Naive thymus-derived CD4-positive, alpha-beta T cell (primary cell): Measurements from ENCODE around the gene LRBA. TPM values are rescaled to one million over a fixed set of nuclear protein-coding genes. Genes with fewer than 3 reads are reported as not detected.
A peak's percentile ranks its signal among the peaks of the same experiment; 100 is the strongest.

Experiments used
- ATAC-seq: fragments of 150-1000 bp; cut with Tn5 transposase; 2 replicates; pipeline ENCODE4 v1.10.0; 2021; ENCODE audit warnings: mild to moderate bottlenecking, moderate library complexity
- CTCF ChIA-PET: fragments of 350-600 bp; sonication (Branson Sonifier 250); formaldehyde crosslinking; loops from one replicate; lab custom pipeline; 2021; ENCODE audit warnings: antibody characterized with exemption; lab: Charles Lee
- POLR2A ChIA-PET: fragments of 350-600 bp; sonication (Branson Sonifier 250); formaldehyde crosslinking; loops from one replicate; lab custom pipeline; 2021; ENCODE audit warnings: antibody characterized with exemption, inconsistent platforms; lab: Charles Lee
- DNase-seq, 9 donors: peaks; one replicate each; pipeline versions ENCODE4 v3.0.0 to v3.0.0-alpha.2; 2020 to 2022; ENCODE audit warnings: mixed read lengths in 1 of 9
- H3K27ac ChIP-seq: one replicate; pipeline ENCODE4 v1.7.0; 2013; ENCODE audit warnings: mild to moderate bottlenecking, low read depth, low read length, moderate library complexity
- H3K27me3 ChIP-seq, 2 donors: one replicate each; pipeline ENCODE4 v1.7.0; 2013; ENCODE audit warnings: low read length in 2 of 2, mild to moderate bottlenecking in 2 of 2, moderate library complexity in 2 of 2; ENCODE audit not compliant: control insufficient read depth in 2 of 2, insufficient read depth in 2 of 2
- H3K36me3 ChIP-seq, 3 experiments: 1 replicate in 2 of 3; 2 replicates in 1 of 3; pipeline ENCODE4 v1.7.0; 2013; ENCODE audit warnings: low read length in 3 of 3, mild to moderate bottlenecking in 3 of 3, moderate library complexity in 1 of 3; ENCODE audit not compliant: insufficient read depth in 3 of 3, control insufficient read depth in 2 of 3
- H3K4me1 ChIP-seq, 2 donors: one replicate each; pipeline ENCODE4 v1.7.0; 2013; ENCODE audit warnings: low read length in 2 of 2, mild to moderate bottlenecking in 2 of 2, moderate library complexity in 1 of 2; ENCODE audit not compliant: control insufficient read depth in 2 of 2, insufficient read depth in 2 of 2
- H3K4me3 ChIP-seq: 2 replicates; pipeline ENCODE4 v1.7.0; 2013; ENCODE audit warnings: mild to moderate bottlenecking, low read length
- H3K9me3 ChIP-seq, 3 experiments: 1 replicate in 2 of 3; 2 replicates in 1 of 3; pipeline ENCODE4 v1.7.0; 2013; ENCODE audit warnings: low read length in 3 of 3; ENCODE audit not compliant: control insufficient read depth in 2 of 3
- H3K27ac Mint-ChIP-seq, 9 donors: one replicate each; pipeline ENCODE4 v1.8.0; 2020 to 2022; ENCODE audit warnings: mixed read lengths in 9 of 9, mild to moderate bottlenecking in 8 of 9, moderate library complexity in 5 of 9, inconsistent platforms in 2 of 9
- H3K27me3 Mint-ChIP-seq, 5 donors: one replicate each; pipeline ENCODE4 v1.8.0; 2021 to 2022; ENCODE audit warnings: mixed read lengths in 5 of 5, mild to moderate bottlenecking in 1 of 5
- H3K36me3 Mint-ChIP-seq, 5 donors: one replicate each; pipeline ENCODE4 v1.8.0; 2020 to 2022; ENCODE audit warnings: mixed read lengths in 5 of 5, mild to moderate bottlenecking in 3 of 5, inconsistent platforms in 1 of 5
- H3K4me1 Mint-ChIP-seq, 7 donors: one replicate each; pipeline ENCODE4 v1.8.0; 2020 to 2022; ENCODE audit warnings: mixed read lengths in 7 of 7, mild to moderate bottlenecking in 3 of 7, inconsistent platforms in 1 of 7
- H3K4me3 Mint-ChIP-seq, 10 donors: one replicate each; pipeline ENCODE4 v1.8.0; 2020 to 2022; ENCODE audit warnings: mild to moderate bottlenecking in 10 of 10, mixed read lengths in 10 of 10, moderate library complexity in 6 of 10, inconsistent platforms in 2 of 10
- H3K9me3 Mint-ChIP-seq, 11 donors: one replicate each; pipeline ENCODE4 v1.8.0; 2020 to 2022; ENCODE audit warnings: mixed read lengths in 11 of 11, mild to moderate bottlenecking in 4 of 11, inconsistent platforms in 1 of 11, moderate library complexity in 1 of 11
- intact Hi-C, 2 donors: fragments of 100-400 bp; cut with micrococcal nuclease; formaldehyde crosslinking; loops; one replicate each; pipeline ENCODE4 v1.15.1; 2023
- polyA plus RNA-seq, 2 donors: library from polyadenylated mRNA; unstranded; fragments of 300-500 nt; fragmentation: Illumina TruSeq; gene quantifications; one replicate each; pipeline ENCODE4 v1.2.3, GENCODE V29; 2021
- total RNA-seq, 6 experiments: library from RNA in 5 of 6; stranded (reverse) in 5 of 6; gene quantifications; 1 replicate in 5 of 6; 2 replicates in 1 of 6; pipeline ENCODE4 v1.2.3 and lab custom pipeline; 2021 to 2026

LRBA gene
- total and polyA plus RNA-seq, 7 experiments from 2014 or later: 20.8 to 71.4 (median 58.4) TPM

DNA sequence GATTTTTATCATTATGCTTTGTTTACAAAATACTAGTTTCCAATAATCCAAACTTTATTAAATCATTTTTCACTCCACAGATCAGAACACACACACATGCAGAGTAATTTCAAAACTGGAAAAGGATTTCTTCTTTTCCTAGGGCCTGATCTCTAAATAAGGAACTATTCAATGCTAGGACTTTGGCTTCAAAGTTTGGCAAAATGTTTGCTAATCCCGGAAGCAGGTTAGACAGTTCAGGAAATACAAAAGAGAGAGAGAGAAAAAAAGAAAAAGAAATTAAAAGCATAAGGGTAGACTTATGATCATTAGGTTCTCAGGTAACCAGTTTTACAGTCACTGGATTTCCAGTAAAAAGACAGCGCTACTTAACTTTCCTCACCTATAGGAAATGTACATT lies 725.9 kb downstream of the LRBA start:
- ChIA-PET POLR2A (no interaction called here), CTCF (no interaction called here)
- no peaks in the 10 kb centered on the region for H3K27me3 ChIP-seq
- Mint-ChIP-seq H3K27ac (no peak overlapping the region), H3K27me3 (no peaks in the 10 kb centered on the region), H3K4me1 (peaks cover 0 to 18% (median 9%) of the 10 kb centered on the region in 7 donors), H3K9me3 (peaks cover 0 to 12% (median 0%) of the 10 kb centered on the region in 11 donors), H3K4me3 (no peak overlapping the region), H3K36me3 (peaks cover 3 to 52% (median 35%) of the 10 kb centered on the region in 5 donors)
- DNase-seq: no peak
- no peaks in the 10 kb centered on the region for H3K4me1 ChIP-seq
- intact Hi-C loops: no loop called here
- no peaks in the 10 kb centered on the region for H3K9me3 ChIP-seq
- H3K27ac ChIP-seq: no peak overlapping the region
- peaks cover 0 to 7% (median 3%) of the 10 kb centered on the region in 3 experiments for H3K36me3 ChIP-seq
- H3K4me3 ChIP-seq: no peak overlapping the region
- no peak for ATAC-seq

DNA sequence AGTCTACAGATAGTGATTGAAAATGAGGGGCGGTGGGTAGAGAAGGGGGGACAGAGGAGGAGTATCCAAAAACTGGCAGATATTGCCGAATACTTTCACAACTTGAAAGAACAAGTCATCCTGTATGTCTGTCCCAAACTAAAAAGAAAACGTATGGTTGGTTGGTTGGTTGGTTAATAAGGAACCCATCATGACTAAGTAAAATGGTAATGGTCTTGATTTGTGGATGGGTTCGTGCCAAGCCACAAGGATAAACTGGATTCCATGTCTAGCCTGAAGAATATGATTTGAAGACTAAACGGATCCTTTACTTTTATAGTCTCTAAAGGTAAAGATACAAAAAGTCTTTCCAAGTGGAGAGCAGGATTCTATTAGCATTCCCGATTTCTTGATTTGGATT lies 728.4 kb downstream of the LRBA start:
- Mint-ChIP-seq H3K4me1 (peaks cover 0 to 18% (median 9%) of the 10 kb centered on the region in 7 donors), H3K27ac (no peak overlapping the region), H3K36me3 (peaks cover 4 to 62% (median 41%) of the 10 kb centered on the region in 5 donors), H3K27me3 (no peaks in the 10 kb centered on the region), H3K4me3 (no peak overlapping the region), H3K9me3 (peaks cover 0 to 1% (median 0%) of the 10 kb centered on the region in 11 donors)
- intact Hi-C loops: no loop called here
- no peaks in the 10 kb centered on the region for H3K4me1 ChIP-seq
- ChIA-PET CTCF (no interaction called here), POLR2A (no interaction called here)
- H3K36me3 ChIP-seq: peaks cover 0 to 22% (median 3%) of the 10 kb centered on the region in 3 experiments
- no peak overlapping the region for H3K4me3 ChIP-seq
- no peak overlapping the region for H3K27ac ChIP-seq
- no peaks in the 10 kb centered on the region for H3K27me3 ChIP-seq
- no peak for ATAC-seq
- no peak for DNase-seq
- no peaks in the 10 kb centered on the region for H3K9me3 ChIP-seq

DNA sequence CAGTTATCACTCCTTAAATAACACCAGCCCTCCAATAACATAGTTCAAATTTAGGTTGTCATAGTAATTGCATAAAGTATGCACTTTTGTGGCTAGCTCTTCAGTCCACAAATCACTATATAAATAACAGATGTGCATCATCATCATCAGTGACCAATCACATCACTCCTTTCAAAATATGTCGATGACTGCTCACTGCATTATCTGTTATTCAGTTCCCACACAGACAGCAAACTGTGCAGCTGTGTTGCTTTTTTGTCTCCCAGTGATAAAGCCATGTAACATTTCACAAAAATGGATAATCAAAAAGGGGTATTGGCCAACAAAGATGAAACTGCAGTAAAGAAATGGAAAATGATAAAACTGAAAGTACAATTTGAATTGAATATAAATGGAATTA lies 731.4 kb downstream of the LRBA start:
- Mint-ChIP-seq H3K27me3 (no peaks in the 10 kb centered on the region), H3K4me3 (no peak overlapping the region), H3K9me3 (peaks cover 0 to 7% (median 0%) of the 10 kb centered on the region in 11 donors), H3K4me1 (peaks cover 0 to 2% (median 0%) of the 10 kb centered on the region in 7 donors), H3K27ac (no peak overlapping the region), H3K36me3 (peaks cover 5 to 82% (median 68%) of the 10 kb centered on the region in 5 donors)
- CTCF ChIA-PET: no interaction called here
- Histone ChIP-seq H3K9me3 (no peaks in the 10 kb centered on the region), H3K4me3 (no peak overlapping the region), H3K27ac (no peak overlapping the region), H3K4me1 (no peaks in the 10 kb centered on the region), H3K36me3 (peaks cover 0 to 49% (median 3%) of the 10 kb centered on the region in 3 experiments), H3K27me3 (no peaks in the 10 kb centered on the region)
- DNase-seq (no peak), ATAC-seq (no peak)
- POLR2A ChIA-PET: no interaction called here
- intact Hi-C loops: no loop called here

DNA sequence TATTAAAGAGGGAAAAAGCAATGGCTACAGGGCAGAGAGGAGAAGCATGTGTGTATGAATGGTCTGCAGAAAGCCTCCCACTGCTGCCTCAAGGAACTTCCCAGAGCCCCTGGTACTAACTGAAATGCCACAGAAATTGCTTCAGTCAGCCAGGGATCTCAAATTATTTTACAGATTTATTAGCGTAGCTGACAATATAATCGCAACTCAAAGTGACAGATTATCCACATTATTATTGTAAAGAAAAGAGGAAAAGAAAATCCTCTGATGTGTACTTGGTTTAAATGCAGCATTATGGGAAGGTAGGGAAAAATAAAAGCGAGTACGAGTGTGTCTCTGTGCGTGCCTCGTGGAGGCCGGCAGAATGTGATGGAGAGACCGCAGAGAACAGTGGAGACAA lies 734.1 kb downstream of the LRBA start:
- CTCF ChIA-PET: no interaction called here
- Histone ChIP-seq H3K27ac (no peak overlapping the region), H3K9me3 (no peaks in the 10 kb centered on the region), H3K36me3 (peaks cover 0 to 64% (median 3%) of the 10 kb centered on the region in 3 experiments), H3K4me3 (no peak overlapping the region), H3K27me3 (no peaks in the 10 kb centered on the region), H3K4me1 (no peaks in the 10 kb centered on the region)
- H3K27ac Mint-ChIP-seq: no peak overlapping the region
- H3K4me3 Mint-ChIP-seq: no peak overlapping the region
- no peak for ATAC-seq
- peaks cover 16 to 94% (median 82%) of the 10 kb centered on the region in 5 donors for H3K36me3 Mint-ChIP-seq
- no peak for DNase-seq
- no peaks in the 10 kb centered on the region for H3K27me3 Mint-ChIP-seq
- POLR2A ChIA-PET: no interaction called here
- intact Hi-C loops: no loop called here
- H3K9me3 Mint-ChIP-seq: peaks cover 0 to 25% (median 8%) of the 10 kb centered on the region in 11 donors
- H3K4me1 Mint-ChIP-seq: no peaks in the 10 kb centered on the region

DNA sequence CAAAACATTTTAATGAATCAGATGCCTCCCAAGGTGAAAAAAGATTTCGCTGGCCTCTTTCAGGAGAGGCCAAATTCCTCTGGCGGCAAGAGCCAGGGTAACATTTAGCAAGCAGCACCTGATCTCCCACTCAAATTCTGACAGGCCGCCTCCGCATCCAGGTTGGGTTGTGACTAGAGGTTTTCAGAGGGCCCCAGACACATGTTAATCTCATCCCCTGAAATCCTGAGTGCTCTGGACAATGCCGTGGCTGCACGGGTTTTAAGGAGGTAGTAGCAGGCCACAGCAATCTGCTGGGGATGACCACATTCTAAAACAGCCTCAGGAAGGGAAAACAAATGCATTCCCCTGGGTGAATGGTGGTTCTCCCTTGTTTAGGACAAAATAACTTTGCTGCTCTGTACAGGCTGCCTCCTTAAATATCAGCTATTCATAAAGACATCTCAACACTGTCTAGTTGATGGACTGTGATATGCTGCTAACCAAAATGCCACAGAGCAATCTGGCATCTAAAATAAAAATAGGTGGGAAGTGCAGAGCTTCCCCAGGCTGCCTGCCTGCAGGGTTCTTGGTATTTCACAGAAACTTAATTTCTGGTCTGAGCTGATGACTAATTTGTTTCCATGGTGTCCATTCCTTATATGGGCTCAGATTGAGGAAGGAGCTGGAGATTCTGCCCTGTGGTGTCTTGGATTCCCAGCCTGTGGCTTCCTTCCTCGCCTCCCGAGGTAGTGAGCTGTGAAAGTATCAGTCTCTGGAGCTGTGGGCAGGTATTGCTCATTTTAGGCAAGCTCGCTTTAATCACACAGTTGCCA lies 734.8 kb downstream of the LRBA start:
- CTCF ChIA-PET: no interaction called here
- Mint-ChIP-seq H3K27me3 (no peaks in the 10 kb centered on the region), H3K36me3 (peaks cover 22 to 95% (median 83%) of the 10 kb centered on the region in 5 donors), H3K9me3 (peaks cover 0 to 25% (median 8%) of the 10 kb centered on the region in 11 donors), H3K27ac (no peak overlapping the region), H3K4me3 (no peak overlapping the region), H3K4me1 (no peaks in the 10 kb centered on the region)
- POLR2A ChIA-PET: no interaction called here
- Histone ChIP-seq H3K9me3 (no peaks in the 10 kb centered on the region), H3K36me3 (peaks cover 0 to 62% (median 2%) of the 10 kb centered on the region in 3 experiments), H3K4me1 (no peaks in the 10 kb centered on the region), H3K27ac (no peak overlapping the region), H3K27me3 (no peaks in the 10 kb centered on the region), H3K4me3 (no peak overlapping the region)
- peak; percentile 26 for ATAC-seq
- intact Hi-C loops: no loop called here
- no peak for DNase-seq

DNA sequence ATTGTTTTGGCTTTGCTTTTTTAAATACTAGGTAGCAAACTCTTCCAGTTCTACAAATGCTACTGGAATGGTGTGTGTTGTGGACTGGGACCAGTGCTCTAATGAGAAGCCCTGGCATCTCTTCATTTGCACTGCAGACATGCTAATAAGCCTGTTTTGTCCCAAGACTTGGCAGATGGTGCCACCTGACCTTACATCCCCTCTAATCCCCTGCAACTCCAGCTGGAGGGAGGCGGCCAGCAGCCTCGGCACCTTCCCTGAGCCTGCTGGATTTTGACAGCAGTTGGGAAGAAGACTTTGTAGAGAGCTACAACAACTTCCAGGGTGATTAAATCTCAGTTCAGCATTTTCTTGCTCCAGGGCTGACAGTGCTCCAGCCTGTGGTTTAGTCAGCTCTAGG lies 736.9 kb downstream of the LRBA start:
- H3K36me3 Mint-ChIP-seq: peaks cover 40 to 99% (median 87%) of the 10 kb centered on the region in 5 donors
- ChIA-PET CTCF (no interaction called here), POLR2A (no interaction called here)
- no peak overlapping the region for H3K4me3 Mint-ChIP-seq
- no peak overlapping the region for H3K4me3 ChIP-seq
- peaks cover 0 to 36% (median 8%) of the 10 kb centered on the region in 11 donors for H3K9me3 Mint-ChIP-seq
- no peaks in the 10 kb centered on the region for H3K9me3 ChIP-seq
- no peaks in the 10 kb centered on the region for H3K4me1 Mint-ChIP-seq
- peaks cover 0 to 57% (median 0%) of the 10 kb centered on the region in 3 experiments for H3K36me3 ChIP-seq
- H3K27ac Mint-ChIP-seq: no peak overlapping the region
- H3K4me1 ChIP-seq: no peaks in the 10 kb centered on the region
- H3K27me3 Mint-ChIP-seq: no peaks in the 10 kb centered on the region
- H3K27ac ChIP-seq: no peak overlapping the region
- ATAC-seq (no peak), DNase-seq (no peak)
- no peaks in the 10 kb centered on the region for H3K27me3 ChIP-seq
- intact Hi-C loops: no loop called here
